Measurements from ENCODE around the gene SERTM2.

Gene SERTM2

DNA sequence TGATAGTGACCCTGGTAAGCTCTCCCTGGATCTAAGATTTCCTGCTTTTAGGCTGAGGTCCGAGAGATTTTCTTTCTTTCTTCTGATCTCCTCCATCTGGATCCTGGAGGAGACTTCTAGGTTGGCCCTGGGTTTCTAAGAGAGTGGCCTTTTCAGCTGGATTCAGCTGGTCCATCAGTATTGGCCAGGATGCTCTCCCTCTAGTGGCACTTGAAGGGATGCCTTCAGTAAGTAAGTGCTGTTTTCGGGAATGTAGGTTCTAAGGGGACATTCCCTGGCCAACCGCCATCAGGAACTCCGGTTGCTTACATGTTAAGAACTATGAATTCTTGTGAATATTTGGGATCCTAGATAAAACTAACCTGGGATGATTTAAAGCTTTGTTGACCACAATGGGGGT, 56.9 kb downstream of the SERTM2 start:
- TF ChIP-seq, protein P1, sequence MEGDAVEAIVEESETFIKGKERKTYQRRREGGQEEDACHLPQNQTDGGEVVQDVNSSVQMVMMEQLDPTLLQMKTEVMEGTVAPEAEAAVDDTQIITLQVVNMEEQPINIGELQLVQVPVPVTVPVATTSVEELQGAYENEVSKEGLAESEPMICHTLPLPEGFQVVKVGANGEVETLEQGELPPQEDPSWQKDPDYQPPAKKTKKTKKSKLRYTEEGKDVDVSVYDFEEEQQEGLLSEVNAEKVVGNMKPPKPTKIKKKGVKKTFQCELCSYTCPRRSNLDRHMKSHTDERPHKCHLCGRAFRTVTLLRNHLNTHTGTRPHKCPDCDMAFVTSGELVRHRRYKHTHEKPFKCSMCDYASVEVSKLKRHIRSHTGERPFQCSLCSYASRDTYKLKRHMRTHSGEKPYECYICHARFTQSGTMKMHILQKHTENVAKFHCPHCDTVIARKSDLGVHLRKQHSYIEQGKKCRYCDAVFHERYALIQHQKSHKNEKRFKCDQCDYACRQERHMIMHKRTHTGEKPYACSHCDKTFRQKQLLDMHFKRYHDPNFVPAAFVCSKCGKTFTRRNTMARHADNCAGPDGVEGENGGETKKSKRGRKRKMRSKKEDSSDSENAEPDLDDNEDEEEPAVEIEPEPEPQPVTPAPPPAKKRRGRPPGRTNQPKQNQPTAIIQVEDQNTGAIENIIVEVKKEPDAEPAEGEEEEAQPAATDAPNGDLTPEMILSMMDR (IDR thresholded peaks at IDR 0.05; ENCODE audit: low read depth, low read length): peak; percentile 52
- in situ Hi-C loops (cut with HindIII; ENCODE audit: low sequenced_read_pairs): no loop called here
- no peak for DNase-seq (ENCODE audit: low read depth, low spot score)
- no peak overlapping the region for H3K4me3 ChIP-seq (ENCODE audit: low read depth, low read length)

DNA sequence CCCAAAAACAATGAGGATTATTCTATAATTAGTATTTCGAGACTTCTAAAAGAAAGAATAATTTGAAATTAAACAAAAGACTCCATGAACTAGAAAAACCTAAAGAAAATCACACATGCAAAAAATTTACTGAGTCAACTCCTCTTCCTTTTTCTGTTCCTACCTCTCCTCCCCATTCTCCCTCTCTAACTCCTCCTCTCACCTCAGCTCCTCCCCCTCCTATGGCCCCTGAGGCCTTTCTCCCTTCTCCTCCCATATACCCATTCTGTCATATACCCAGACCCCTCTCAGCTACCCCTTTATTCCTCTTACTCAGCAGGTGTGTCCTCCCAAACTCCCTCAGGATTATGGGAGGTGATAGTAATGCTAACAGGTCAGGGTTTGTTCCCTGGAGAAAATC, 57.4 kb downstream of the SERTM2 start:
- TF ChIP-seq, protein P1 (IDR thresholded peaks at IDR 0.05; ENCODE audit: low read depth, low read length): no peak
- H3K4me3 ChIP-seq (ENCODE audit: low read depth, low read length): no peak overlapping the region
- no peak for DNase-seq (ENCODE audit: low read depth, low spot score)
- in situ Hi-C loops (cut with HindIII; ENCODE audit: low sequenced_read_pairs): no loop called here

Data from astrocyte of the spinal cord (primary cell).